Gastrocnemius medialis (tissue), 4 donors: ENCODE measurements around the gene FNBP1L. TPM values are rescaled to one million over a fixed set of nuclear protein-coding genes. Genes with fewer than 3 reads are reported as not detected.
"Not testable (repeated sequence)": the region's sequence is repeated elsewhere in the genome, so short reads cannot be mapped to it uniquely, and the experiment has no call there.

Experiments
- ATAC-seq, 2 donors: fragments of 150-250 bp; one replicate each; pipeline ENCODE4 v1.9.1; 2016
- DNase-seq, 2 donors: peaks; one replicate each; pipeline ENCODE4 v3.0.0-alpha.2; 2019
- H3K27ac ChIP-seq, 4 donors: fragments of 200-600 bp; sonication (generic); 1 replicate in 1 of 4; 2 replicates in 3 of 4; pipeline ENCODE4 v1.5.1; 2016 to 2018; ENCODE audit warnings: mild to moderate bottlenecking in 2 of 4, moderate library complexity in 1 of 4
- H3K27me3 ChIP-seq, 3 donors: fragments of 200-600 bp; sonication (generic) in 2 of 3; 1 replicate in 1 of 3; 2 replicates in 2 of 3; pipeline versions ENCODE4 v1.5.1 to v1.6.0; 2016 to 2019; ENCODE audit warnings: mild to moderate bottlenecking in 1 of 3, moderate library complexity in 1 of 3
- H3K36me3 ChIP-seq, 2 donors: fragments of 200-600 bp; sonication (generic) in 1 of 2; one replicate each; pipeline ENCODE4 v1.5.1; 2017 to 2018
- H3K4me1 ChIP-seq, 2 donors: fragments of 200-600 bp; sonication (generic) in 1 of 2; one replicate each; pipeline ENCODE4 v1.5.1; 2016 to 2017; ENCODE audit warnings: mild to moderate bottlenecking in 2 of 2
- H3K4me3 ChIP-seq, 4 donors: fragments of 200-600 bp; sonication (generic) in 3 of 4; 1 replicate in 1 of 4; 2 replicates in 3 of 4; pipeline ENCODE4 v1.5.1; 2016 to 2019; ENCODE audit warnings: mild to moderate bottlenecking in 2 of 4
- H3K9me3 ChIP-seq, 3 donors: fragments of 200-600 bp; sonication (generic) in 2 of 3; 1 replicate in 1 of 3; 2 replicates in 2 of 3; pipeline ENCODE4 v1.5.1; 2016 to 2019
- CTCF ChIP-seq, 5 experiments: fragments of 450-650 bp in 3 of 5; fragments of 200-600 bp in 2 of 5; sonication (generic) in 2 of 5; IDR thresholded peaks in 4 of 5; conservative IDR thresholded peaks in 1 of 5; 1 replicate in 4 of 5; 2 replicates in 1 of 5; pipeline ENCODE4 v1.5.1; 2016 to 2019; ENCODE audit warnings: antibody characterized with exemption in 5 of 5, mild to moderate bottlenecking in 3 of 5, moderate library complexity in 3 of 5
- POLR2A ChIP-seq, 2 donors: fragments of 450-650 bp; IDR thresholded peaks; one replicate each; pipeline ENCODE4 v1.6.1; 2017; ENCODE audit warnings: antibody characterized with exemption in 2 of 2, mild to moderate bottlenecking in 2 of 2, moderate library complexity in 2 of 2
- in situ Hi-C, 4 donors: fragments of 200-750 bp; cut with MboI; loops; one replicate each; pipeline versions ENCODE4 v1.15.0 to v1.8.0; 2017; ENCODE audit warnings: low sequenced_read_pairs in 4 of 4
- intact Hi-C: fragments of 100-400 bp; cut with DNase I; formaldehyde crosslinking; loops from one replicate; pipeline ENCODE4 v1.15.1; 2023; ENCODE audit warnings: low total_unique reads
- total RNA-seq, 4 donors: library from RNA; depleted of rRNA; stranded (reverse); fragments of >200 nt; gene quantifications; one replicate each; pipeline versions ENCODE4 v1.1.0 to v1.2.3, GENCODE V29; 2016

Gene FNBP1L
- total RNA-seq, 4 donors from 2014 or later, result 16.0 to 35.1 (median 17.4) TPM

GRCh38 chr1:93468662-93469061 lies 20.7 kb downstream of the FNBP1L start:
- H3K27ac ChIP-seq, result no peak overlapping the region
- in situ Hi-C loops, result no loop called here
- peaks cover 11 to 13% of the 10 kb centered on the region in 2 donors for H3K4me1 ChIP-seq
- no peaks in the 10 kb centered on the region for H3K27me3 ChIP-seq
- ATAC-seq (no peak), DNase-seq (no peak)
- intact Hi-C loops, result no loop called here
- H3K36me3 ChIP-seq, result no peaks in the 10 kb centered on the region
- no peaks in the 10 kb centered on the region for H3K9me3 ChIP-seq
- no peak for TF ChIP-seq CTCF (IDR thresholded peaks at IDR 0.05 in 4 of 5, conservative IDR thresholded peaks at IDR 0.05 in 1 of 5)
- no peak for TF ChIP-seq POLR2A (IDR thresholded peaks at IDR 0.05)
- no peak overlapping the region for H3K4me3 ChIP-seq

GRCh38 chr1:93469223-93469622 lies 21.3 kb downstream of the FNBP1L start:
- H3K27me3 ChIP-seq, H3K27ac ChIP-seq, in situ Hi-C loops, H3K36me3 ChIP-seq, ATAC-seq, intact Hi-C loops, H3K4me3 ChIP-seq, DNase-seq, H3K9me3 ChIP-seq: not testable (repeated sequence)
- H3K4me1 ChIP-seq, result peaks cover 11 to 13% of the 10 kb centered on the region in 2 donors

DNA sequence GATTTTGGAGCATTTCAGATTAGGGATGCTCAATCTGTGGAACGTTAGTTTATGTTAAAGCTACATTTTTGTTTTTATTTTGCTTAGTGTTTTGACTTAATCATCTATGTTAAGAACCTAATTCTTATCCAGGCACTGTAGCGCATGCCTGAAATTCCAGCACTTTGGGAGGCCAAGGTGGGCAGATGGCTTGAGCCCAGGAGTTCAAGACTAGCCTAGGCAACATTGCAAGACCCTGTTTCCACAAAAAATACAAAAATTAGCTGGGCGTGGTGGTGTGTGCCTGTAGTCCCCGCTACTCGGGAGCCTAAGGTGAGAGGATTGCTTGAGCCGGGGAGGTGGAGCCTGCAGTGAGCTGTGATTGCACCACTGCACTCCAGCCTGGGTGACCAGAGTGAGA lies 23.4 kb downstream of the FNBP1L start:
- Histone ChIP-seq H3K4me3 (no peak overlapping the region), H3K27ac (no peak overlapping the region), H3K9me3 (no peaks in the 10 kb centered on the region), H3K4me1 (peaks cover 11 to 13% of the 10 kb centered on the region in 2 donors), H3K36me3 (no peaks in the 10 kb centered on the region), H3K27me3 (no peaks in the 10 kb centered on the region)
- ATAC-seq (no peak), DNase-seq (no peak)
- intact Hi-C loops (no loop called here), in situ Hi-C loops (no loop called here)
- no peak for TF ChIP-seq POLR2A (IDR thresholded peaks at IDR 0.05)
- TF ChIP-seq CTCF (IDR thresholded peaks at IDR 0.05 in 4 of 5, conservative IDR thresholded peaks at IDR 0.05 in 1 of 5), result no peak

- H3K27ac ChIP-seq, result no peak overlapping the region
- no peaks in the 10 kb centered on the region for H3K9me3 ChIP-seq
- intact Hi-C loops, result no loop called here
- peaks cover 11 to 13% of the 10 kb centered on the region in 2 donors for H3K4me1 ChIP-seq
- in situ Hi-C loops, result no loop called here
- no peaks in the 10 kb centered on the region for H3K36me3 ChIP-seq
- TF ChIP-seq POLR2A (IDR thresholded peaks at IDR 0.05) (no peak), CTCF (IDR thresholded peaks at IDR 0.05 in 4 of 5, conservative IDR thresholded peaks at IDR 0.05 in 1 of 5) (no peak)
- no peak overlapping the region for H3K4me3 ChIP-seq
- DNase-seq, result no peak
- ATAC-seq, result no peak
- H3K27me3 ChIP-seq, result no peaks in the 10 kb centered on the region
Measured at GRCh38 chr1:93471911-93472310, 24.0 kb downstream of the FNBP1L start.

GRCh38 chr1:93474321-93474720 lies 26.4 kb downstream of the FNBP1L start:
- DNase-seq (no peak), ATAC-seq (no peak)
- H3K27me3 ChIP-seq, result no peaks in the 10 kb centered on the region
- H3K4me3 ChIP-seq, result no peak overlapping the region
- H3K36me3 ChIP-seq, result no peaks in the 10 kb centered on the region
- intact Hi-C loops (no loop called here), in situ Hi-C loops (no loop called here)
- H3K27ac ChIP-seq, result no peak overlapping the region
- H3K9me3 ChIP-seq, result no peaks in the 10 kb centered on the region
- H3K4me1 ChIP-seq, result peaks cover 11 to 13% of the 10 kb centered on the region in 2 donors
- TF ChIP-seq CTCF (IDR thresholded peaks at IDR 0.05 in 4 of 5, conservative IDR thresholded peaks at IDR 0.05 in 1 of 5) (no peak), POLR2A (IDR thresholded peaks at IDR 0.05) (no peak)
